NCI-H460 (cell line): ENCODE results near the gene GRHL3. TPM values are rescaled to one million over a fixed set of nuclear protein-coding genes. Genes with fewer than 3 reads are reported as not detected.

Source experiments
- DNase-seq: peaks from one replicate; pipeline ENCODE4 v3.0.0-alpha.2; 2016; ENCODE audit warnings: low read depth; ENCODE audit errors: extremely low read depth
- total RNA-seq: library from RNA; depleted of rRNA; stranded (reverse); fragments of >200 nt; shearing (Covaris generic); gene quantifications from 2 replicates; pipeline ENCODE4 v1.2.3, GENCODE V29; 2014

GRHL3 gene
- total RNA-seq, 1 experiment from 2014 or later = 3.1 TPM

DNA sequence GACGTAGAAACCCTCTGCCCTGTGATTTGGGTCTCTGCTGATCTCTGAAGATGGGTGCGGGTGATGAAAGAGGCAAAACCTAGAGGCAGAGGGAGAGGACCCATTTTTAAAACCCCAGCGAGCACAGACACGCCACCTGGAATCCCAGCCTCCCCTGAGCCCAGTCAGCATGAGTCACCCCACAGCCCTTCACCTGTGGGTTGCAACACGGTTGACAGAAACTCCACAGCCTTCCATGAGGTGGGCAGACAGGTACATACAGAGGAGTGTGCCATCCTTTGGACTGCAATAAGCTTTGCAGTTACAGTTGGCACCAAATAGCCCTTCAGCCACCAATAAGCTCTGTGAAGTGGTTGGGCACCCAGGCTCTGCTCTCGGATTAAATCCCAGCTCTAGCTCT lies 2.1 kb upstream of the GRHL3 start:
- no peak for DNase-seq

DNA sequence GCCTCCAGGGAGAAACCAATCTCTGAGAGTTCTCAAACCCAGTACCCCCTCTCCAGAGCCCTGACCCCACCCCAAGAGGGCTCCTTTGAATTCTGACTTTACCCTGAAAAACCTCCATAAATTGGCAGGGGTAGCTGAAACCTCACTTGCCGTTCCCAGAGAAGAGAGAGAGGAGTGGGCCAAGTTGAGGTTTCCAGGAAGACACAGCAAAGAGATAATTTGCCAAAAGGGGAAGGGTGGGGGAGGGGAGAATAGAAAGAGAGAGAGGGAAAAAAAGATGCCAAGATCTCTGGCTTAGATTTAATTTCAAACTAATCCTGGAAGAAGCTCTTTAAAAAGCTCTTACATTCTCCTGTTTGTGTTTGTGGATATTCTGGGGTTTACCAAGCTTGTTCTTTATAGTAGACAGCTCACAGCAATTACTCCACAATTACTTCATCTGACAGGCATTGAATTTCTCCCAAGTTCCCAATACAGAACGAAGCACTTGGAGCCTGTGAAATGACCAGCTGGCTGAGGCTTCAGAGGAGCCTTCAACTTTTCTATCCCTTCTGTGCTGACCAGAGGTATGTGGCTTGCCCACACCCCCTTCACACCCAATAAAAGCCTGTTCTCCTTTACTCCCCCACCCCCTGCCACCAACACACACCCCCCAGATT lies 1.1 kb upstream of the GRHL3 start:
- no peak for DNase-seq

DNA sequence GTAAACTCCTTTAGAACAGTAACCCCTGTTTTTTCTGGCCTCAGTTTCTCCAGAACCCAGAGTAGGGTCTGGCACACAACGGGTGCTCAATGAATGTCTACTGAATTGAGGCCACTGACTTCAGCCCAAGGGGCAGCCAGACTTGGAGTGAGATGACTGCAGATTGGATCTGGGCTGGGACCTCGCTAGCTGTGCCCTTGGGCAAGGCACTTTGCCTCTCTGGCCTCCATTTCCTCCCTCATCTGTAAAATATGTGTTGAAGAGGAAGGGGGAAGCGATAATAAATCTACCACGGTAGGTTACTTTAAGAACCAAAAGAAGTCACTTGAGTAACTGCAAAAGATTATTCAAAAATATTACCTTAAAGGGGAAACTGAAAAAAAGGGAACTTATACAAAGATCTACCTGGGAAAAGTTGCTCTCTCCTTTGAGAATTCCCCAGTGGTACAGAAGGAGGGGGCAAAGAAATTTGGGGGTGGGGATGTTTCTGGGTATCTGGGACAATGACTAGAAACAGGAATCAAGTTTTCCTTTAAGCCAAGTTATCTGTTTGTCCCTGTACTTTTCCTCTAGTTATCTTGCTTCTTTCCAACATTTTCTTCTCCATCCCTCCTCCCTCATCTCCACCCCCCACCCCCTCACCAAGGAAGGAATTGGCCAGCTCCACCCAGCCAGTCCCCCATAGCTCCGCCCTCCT lies 394 bp upstream of the GRHL3 start:
- no peak for DNase-seq

DNA sequence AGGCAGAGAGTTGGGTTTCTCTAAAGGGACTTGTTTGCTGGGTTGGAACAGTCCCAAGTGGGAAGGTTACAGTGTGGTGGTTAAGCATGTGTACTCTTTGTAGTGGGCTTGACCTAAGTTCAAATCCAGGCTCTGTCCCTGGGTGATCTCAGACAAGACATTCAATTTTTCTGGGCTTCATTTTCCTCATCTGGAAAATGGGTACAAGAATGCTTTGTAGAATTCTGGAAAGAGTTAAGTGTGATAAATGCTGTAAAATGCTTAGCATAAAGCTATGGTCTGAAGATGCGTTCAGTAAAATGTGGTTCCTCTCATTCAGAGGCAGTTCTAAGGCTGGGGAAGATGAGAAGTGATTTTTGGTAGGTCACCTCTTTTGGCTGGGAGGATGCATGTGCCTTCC lies 805 bp downstream of the GRHL3 start:
- DNase-seq = no peak

DNA sequence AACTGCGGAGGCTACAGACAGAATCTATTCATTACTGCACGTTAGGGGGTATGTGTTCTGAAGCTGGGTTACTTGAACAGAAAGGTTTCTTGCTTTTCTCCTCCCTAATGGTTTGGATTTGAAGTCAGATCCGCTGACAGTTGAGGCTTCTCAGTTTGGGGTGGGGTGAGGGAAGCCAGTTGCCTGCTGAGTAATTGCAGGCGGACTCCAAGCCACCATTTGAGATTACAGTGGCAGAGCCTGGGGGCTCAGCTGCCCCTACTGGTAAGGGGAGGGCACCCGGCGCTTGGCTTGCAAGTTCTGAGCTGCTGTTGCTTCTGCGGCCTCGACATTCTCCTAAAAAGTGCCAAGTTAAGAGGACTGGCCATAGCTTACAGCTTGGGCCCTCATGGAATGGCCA lies 2.0 kb downstream of the GRHL3 start:
- no peak for DNase-seq

DNA sequence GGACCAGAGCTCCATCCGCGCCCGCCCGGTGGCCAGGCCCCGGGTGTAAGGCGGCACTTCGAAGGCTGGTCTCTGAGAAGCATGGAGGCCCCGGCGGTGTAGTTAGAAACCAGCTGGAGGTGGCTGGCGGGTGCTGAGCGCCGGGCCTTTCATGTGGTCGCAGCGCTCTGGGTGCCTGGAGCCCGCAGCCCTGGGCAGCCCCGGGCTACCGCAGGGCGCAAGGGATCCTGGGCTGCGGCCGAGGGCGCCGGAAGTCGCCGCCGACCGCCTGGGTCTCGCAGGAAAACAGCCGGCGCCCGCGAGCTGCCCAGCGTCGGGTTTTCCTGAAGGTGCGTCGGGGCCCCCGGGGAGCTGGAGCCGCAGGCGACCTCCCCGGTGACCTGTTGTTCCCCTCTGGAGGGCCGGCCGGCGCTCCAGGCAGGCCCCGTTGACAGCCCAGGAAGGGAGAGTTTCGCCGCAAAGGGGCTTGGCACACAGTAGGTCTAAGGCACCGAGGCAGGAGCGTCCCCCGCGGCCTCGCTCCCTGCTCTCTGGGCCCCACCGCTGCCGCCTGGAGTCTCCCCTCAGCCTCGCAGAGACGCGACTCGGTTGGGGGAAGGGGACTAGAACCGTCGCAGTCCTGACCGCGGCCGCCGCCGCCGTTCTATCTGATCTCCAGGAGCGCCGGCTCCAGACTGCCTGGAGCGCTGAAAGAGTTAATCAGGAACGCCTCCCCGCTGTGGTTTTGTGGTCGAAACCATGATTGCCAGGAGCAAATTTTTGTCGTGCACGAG lies 2.7 kb downstream of the GRHL3 start:
- no peak for DNase-seq

DNA sequence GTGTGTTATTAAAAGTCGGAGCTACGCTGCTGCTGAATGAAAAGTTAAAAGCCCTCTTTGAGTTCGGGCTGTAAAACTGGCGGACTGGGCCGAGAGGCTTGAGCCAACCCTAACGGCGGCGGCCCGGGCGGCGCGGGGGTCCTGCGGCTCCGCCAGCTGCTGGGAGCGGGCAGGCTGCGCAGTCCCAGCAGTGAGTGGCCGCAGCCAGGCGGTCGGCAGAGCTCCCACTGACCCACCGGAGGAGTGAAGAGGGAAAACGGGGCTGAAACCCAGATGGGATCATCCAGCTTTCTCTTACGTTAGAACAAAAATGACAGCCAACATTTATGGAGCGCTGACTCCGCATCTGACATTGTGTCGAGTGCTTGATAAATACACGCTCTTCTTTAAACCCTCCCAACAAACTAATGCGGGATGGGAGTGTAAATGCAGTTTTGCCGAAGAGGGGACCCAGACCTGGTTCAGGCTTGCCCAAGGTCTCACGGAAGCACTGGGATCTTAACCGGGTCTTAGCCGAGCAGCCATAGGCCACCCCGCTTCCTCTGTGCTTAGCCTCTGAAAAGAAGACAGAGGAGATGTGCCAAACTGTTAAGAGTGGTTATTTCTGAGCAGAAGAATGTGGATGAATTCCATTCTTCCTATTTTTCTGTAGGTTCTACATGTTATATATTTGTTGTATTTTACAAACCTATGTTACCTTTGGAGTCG lies 3.5 kb downstream of the GRHL3 start:
- no peak for DNase-seq

DNA sequence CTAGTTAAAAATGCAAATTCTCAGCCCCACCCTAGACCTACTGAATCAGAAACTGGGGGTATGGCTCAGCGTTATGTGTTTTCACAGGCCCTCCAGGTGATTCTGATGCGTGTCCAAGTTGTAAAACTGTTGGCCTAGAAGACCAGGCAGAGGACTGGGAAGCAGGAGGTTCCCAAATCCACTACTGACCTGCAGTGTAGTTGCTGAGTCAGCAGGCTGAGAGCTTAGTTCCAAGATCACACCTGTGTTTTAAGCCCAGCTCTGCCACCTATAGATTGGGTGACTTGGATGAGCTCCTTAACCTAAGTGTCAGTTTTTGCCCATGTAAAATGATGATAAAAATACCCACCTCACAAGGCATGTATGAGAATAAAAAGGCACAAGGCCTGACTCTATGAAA lies 4.1 kb downstream of the GRHL3 start:
- DNase-seq = no peak

DNA sequence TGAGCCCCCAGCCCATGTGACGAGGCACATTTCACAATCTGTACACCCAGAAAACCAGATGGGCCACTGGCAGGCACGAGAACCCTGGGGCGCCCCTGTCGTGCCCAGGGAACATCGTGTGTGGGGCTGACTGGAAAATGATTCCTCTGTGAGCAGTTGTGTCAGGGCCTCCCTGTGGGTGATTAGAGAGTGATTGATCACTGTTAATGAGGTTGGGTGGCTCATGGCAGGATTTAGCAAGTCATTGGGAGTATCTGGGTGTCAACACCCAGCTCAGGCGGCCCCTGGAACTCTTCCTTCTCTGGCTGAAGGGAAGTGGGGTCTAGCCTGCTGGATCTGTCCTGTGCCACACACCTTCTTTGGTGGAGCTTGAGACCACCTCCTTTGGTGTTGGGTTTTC lies 5.7 kb downstream of the GRHL3 start:
- DNase-seq = no peak

DNA sequence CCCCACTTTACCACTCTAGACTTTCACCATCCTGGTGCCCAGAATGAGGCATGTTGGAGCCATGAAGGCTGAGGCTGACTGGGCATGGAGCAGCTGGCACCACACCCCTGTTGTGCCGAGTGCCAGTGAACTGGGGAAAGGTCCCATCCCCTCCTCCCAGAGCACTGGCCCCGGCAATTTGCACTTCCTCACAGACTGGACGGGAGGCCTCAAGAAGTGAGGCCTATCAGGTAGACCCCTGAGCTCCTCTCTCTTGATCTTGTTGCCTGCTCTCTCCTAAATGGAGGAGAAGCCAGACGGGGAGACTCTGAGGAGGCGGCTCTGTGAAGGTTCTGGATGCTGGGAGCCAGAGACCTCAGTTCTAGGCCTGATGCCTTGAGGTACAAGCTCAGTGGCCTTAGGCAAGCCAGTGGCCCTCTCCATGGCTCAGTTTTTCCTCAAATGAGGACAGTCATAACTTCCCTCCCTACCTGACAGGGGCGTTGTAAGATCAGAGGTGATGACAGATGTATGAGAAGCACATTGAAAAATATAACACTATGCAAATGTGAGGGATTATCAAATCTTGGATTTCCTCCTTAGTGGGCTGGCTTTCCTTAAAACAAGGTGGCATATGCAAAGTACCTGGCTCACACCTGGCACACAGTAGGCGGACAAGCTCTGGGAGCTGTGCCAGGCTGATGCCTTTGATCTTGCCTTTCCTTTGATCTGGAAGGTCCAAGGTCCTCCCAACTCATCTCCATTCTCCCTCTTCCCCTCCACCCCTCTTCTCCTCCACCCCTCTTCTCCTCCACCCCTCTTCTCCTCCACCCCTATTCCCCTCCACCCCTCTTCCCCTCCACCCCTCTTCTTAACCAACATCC lies 6.7 kb downstream of the GRHL3 start:
- no peak for DNase-seq

DNA sequence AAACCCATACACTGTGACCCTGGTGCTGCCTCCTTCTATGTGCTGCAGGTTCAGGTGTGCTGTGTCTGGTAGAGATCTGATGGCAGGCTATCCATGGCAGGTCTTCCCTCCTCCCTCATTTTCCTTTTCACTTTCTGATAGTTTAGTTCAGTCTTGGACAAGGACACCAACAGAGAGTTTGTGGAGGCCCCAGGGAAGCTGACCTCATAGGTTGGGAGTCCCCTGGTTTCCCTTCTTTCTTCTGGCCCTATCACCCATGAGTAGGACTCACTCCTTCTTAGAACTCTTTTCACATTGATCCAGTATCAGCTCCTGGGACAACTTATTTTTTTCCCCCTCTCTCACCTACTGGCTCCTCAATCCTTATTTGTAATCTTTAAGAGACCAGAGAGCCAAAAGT lies 8.3 kb downstream of the GRHL3 start:
- no peak for DNase-seq

DNA sequence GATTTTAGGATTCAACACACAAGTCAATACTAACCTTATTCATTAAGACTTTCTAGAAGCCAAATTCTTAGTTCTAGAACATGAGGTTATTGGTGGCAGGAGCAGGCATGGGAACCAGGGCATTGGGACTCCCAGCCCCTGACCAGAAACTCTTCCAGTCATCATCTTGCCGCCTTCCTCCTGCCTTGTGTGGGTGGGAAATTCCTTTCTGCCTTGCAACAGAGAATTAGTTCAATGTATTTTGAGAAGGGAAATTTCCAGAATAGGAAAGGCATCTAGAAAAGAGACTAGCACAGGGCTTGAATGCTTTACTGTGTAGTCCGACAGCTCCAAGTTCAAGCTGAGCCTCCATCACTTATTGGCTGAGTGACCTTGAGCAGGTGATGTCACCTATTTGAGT lies 8.7 kb downstream of the GRHL3 start:
- DNase-seq = no peak

DNA sequence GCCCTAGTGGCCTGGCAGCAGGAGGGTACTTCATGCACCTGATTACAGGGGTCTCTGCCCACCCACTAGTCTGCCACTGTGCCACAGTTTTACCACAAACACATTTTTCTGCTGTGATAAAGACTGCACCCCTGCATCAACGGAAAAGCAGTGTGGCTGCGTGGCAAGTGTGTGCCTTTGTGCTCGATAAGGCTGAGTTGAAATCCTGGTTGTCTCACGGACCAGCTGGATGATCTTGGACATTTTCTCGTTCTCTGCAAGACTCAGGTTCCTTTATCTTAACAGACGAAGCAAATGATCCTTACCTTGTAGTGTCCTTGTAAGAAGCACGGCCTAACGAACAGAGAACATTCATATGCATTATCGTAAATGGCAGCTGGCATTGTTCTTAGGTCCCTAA lies 10.2 kb downstream of the GRHL3 start:
- no peak for DNase-seq

DNA sequence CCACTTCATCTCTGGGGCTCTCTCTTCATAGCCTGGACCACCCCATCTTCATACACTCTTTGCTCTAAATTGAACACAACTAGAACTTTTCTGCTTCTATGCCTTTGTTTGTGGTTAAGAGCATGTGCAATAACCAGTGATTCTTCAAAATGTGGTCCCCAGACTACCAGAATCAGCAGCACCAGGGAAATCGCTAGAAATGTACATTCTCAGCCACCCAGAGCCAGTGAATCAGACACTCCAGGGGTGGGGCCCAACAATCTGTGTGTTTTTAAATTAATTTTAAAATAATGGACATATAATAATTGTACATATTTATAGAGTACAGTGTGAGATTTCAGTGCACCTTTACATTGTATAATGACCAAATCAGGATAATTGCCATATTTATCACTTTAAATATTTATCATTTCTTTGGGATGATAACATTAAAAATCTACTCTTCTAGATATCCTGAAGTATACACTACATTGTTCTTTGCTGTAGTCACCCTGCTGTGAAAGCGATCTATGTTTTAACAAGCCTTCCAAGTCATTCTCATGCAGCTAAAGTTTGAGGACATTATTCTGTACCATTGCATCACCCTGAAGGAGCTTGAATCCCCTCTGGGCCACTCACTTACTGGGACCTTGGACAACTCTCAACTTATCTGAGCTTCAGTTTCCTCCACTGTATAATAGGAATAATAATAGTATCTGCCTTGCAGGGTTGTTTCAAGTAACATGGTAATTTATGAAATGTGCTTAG lies 10.8 kb downstream of the GRHL3 start:
- DNase-seq = no peak

DNA sequence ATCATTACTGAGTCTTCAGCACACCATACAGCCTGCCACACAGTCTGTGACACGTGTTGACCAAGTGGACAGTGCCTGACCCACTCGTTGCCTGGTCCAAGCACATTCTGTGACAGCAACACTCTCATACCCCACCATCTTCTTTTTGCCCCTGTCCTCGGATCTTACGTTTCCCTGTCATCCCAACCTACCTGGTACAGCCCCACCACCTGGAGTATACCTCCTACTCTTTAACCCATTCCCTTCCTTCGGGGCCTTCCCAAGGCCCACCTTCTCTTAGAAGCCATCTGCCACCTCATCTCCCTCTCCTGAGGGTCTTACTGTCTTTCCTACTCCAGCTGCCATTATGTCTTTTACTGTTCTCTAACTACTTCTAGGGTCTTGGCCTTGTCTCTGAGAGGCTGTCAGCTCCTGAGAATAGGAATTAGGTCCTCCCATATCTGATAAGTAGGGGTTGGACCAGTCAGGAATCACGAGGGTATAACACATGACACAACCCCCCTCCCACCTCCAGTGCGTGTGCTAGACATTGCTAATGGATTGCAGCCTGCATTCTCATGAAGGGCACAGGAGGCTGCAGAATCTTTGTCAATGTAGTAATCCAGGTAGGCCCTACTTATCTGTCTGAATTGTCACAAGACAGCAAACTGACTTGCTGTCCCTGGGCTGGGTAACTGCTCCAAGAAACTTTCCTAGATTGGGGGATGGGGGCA lies 13.0 kb downstream of the GRHL3 start:
- DNase-seq = no peak

DNA sequence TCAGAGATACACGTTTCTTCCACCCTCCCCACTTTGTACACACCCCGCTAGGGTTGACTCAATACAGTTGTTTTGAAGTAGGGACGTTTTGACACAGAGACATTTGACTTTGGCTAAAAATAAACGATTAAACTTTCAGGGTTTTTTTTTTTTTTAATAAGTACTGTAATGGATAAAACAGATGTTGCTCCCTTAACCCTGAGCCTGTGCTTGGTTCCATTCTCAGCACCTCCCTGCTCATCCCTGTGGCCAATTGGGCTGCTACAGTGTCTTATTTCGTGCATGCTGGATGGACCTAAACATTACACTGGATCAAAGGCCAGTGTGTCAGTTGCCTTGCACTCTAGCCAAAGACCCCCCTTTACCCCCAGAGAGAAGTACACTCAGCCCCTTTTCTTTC lies 16.9 kb downstream of the GRHL3 start:
- DNase-seq = no peak

DNA sequence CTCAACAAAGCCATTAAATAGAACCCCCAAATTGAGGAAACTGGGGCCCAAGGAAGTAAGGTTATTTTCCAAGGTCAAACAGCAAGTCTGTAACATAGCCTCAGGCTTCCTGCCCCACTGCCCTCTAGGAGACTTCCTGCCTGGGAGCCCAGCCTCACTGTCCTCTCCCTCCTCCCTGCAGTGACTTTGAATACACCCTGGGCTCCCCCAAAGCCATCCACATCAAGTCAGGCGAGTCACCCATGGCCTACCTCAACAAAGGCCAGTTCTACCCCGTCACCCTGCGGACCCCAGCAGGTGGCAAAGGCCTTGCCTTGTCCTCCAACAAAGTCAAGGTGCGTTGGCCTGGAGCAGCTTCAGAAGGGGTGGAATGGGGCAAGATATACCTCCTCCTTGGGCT lies 18.3 kb downstream of the GRHL3 start:
- DNase-seq = no peak

DNA sequence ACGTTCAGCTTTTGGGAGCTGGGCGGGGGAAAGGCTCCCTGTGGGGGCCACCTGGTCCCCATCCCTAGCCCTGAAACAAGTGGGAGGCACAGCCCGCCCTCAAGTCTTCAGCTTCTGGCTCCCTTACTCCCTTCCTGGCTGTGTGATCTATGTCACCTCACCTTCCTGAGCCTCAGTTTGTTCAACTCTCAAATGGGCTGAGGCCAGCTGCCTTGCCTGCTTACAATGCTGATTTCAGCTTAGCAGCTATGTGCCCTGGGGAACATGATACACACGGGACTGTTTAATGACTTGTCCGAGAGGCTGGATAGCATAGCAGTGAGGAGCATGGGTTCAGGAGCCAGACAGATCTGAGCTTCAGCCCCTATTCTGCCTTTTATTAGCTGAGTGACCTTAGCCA lies 19.3 kb downstream of the GRHL3 start:
- DNase-seq = no peak

DNA sequence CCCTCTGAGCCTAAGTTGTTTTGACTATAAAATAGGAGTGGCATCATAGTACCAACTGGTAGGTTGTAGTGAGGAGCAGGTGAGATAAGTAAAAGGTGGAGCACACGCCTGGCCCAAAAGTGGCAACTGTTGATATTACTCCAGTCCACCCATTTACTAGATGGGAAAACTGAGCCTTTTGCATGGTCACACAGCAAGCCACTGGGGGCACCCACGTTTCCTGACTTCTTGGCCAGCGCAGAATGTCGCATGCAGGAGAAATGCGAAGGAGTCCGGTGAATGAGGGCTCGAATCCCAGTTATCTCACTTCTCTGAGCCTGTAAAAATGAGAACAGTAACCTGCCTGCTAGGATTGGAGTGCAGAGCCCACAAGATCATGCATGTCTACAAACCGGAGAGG lies 20.8 kb downstream of the GRHL3 start:
- no peak for DNase-seq
